Measurements from ENCODE around the gene ERCC1. TPM values are rescaled to one million over a fixed set of nuclear protein-coding genes. Genes with fewer than 3 reads are reported as not detected.
"Not testable (repeated sequence)": the region's sequence is repeated elsewhere in the genome, so short reads cannot be mapped to it uniquely, and the experiment has no call there.

ERCC1 gene
- total RNA-seq, 1 donor, result 95.3 TPM

- DNase-seq (ENCODE audit: low read depth in 2 of 3, low spot score in 2 of 3), result not testable (repeated sequence)
Measured at GRCh38 chr19:45432543-45432942, 8.8 kb upstream of the ERCC1 start.

- DNase-seq (ENCODE audit: low read depth in 2 of 3, low spot score in 2 of 3), result peak in 1 of 3 donors; percentile 46
Measured at GRCh38 chr19:45431008-45431407, 7.3 kb upstream of the ERCC1 start.

- DNase-seq (ENCODE audit: low read depth in 2 of 3, low spot score in 2 of 3), result not testable (repeated sequence)
Measured at GRCh38 chr19:45429896-45430295, 6.2 kb upstream of the ERCC1 start.

- DNase-seq (ENCODE audit: low read depth in 2 of 3, low spot score in 2 of 3), result peak in 2 of 3 donors; percentile 45 to 71
Measured at GRCh38 chr19:45428384-45429231, 4.9 kb upstream of the ERCC1 start.

- peak in 1 of 3 donors; percentile 70 for DNase-seq (ENCODE audit: low read depth in 2 of 3, low spot score in 2 of 3)
Measured at GRCh38 chr19:45424191-45425058, 708 bp upstream of the ERCC1 start.

GRCh38 chr19:45423033-45423588 lies 606 bp downstream of the ERCC1 start:
- no peak for DNase-seq (ENCODE audit: low read depth in 2 of 3, low spot score in 2 of 3)

- no peak for DNase-seq (ENCODE audit: low read depth in 2 of 3, low spot score in 2 of 3)
Measured at GRCh38 chr19:45421947-45422498, 1.7 kb downstream of the ERCC1 start.

GRCh38 chr19:45420871-45421270 lies 2.8 kb downstream of the ERCC1 start:
- DNase-seq (ENCODE audit: low read depth in 2 of 3, low spot score in 2 of 3), result no peak

- no peak for DNase-seq (ENCODE audit: low read depth in 2 of 3, low spot score in 2 of 3)
Measured at GRCh38 chr19:45420356-45420755, 3.4 kb downstream of the ERCC1 start.

GRCh38 chr19:45419895-45420294 lies 3.8 kb downstream of the ERCC1 start:
- no peak for DNase-seq (ENCODE audit: low read depth in 2 of 3, low spot score in 2 of 3)

GRCh38 chr19:45419396-45419795 lies 4.3 kb downstream of the ERCC1 start:
- DNase-seq (ENCODE audit: low read depth in 2 of 3, low spot score in 2 of 3), result peak in 1 of 3 donors; percentile 58

GRCh38 chr19:45418802-45419201 lies 4.9 kb downstream of the ERCC1 start:
- DNase-seq (ENCODE audit: low read depth in 2 of 3, low spot score in 2 of 3), result no peak

GRCh38 chr19:45417151-45417550 lies 6.6 kb downstream of the ERCC1 start:
- no peak for DNase-seq (ENCODE audit: low read depth in 2 of 3, low spot score in 2 of 3)

- DNase-seq (ENCODE audit: low read depth in 2 of 3, low spot score in 2 of 3), result no peak
Measured at GRCh38 chr19:45414468-45414867, 9.2 kb downstream of the ERCC1 start.

- DNase-seq (ENCODE audit: low read depth in 2 of 3, low spot score in 2 of 3), result no peak
Measured at GRCh38 chr19:45413497-45413896, 10.2 kb downstream of the ERCC1 start.

- DNase-seq (ENCODE audit: low read depth in 2 of 3, low spot score in 2 of 3), result not testable (repeated sequence)
Measured at GRCh38 chr19:45410330-45410729, 13.4 kb downstream of the ERCC1 start.

GRCh38 chr19:45409557-45409920 lies 14.2 kb downstream of the ERCC1 start:
- no peak for DNase-seq (ENCODE audit: low read depth in 2 of 3, low spot score in 2 of 3)

- no peak for DNase-seq (ENCODE audit: low read depth in 2 of 3, low spot score in 2 of 3)
Measured at GRCh38 chr19:45408830-45409556, 14.7 kb downstream of the ERCC1 start.

- no peak for DNase-seq (ENCODE audit: low read depth in 2 of 3, low spot score in 2 of 3)
Measured at GRCh38 chr19:45408121-45408520, 15.6 kb downstream of the ERCC1 start.

GRCh38 chr19:45407585-45407984 lies 16.1 kb downstream of the ERCC1 start:
- DNase-seq (ENCODE audit: low read depth in 2 of 3, low spot score in 2 of 3), result not testable (repeated sequence)

GRCh38 chr19:45407091-45407375 lies 16.7 kb downstream of the ERCC1 start:
- no peak for DNase-seq (ENCODE audit: low read depth in 2 of 3, low spot score in 2 of 3)
